PC-3 (cell line): ENCODE results near the gene TDRD5. TPM values are rescaled to one million over a fixed set of nuclear protein-coding genes. Genes with fewer than 3 reads are reported as not detected.

Experiments used
- ATAC-seq: fragments of 200-7000 bp; cut with Tn5 transposase; 2 replicates; pipeline ENCODE4 v1.9.1; 2020; ENCODE audit warnings: mild to moderate bottlenecking, moderate library complexity
- BruUV-seq: library from RNA; stranded (reverse); fragments of 400-500 nt; replicated peaks from 2 replicates; lab custom pipeline; 2021; lab: Mats Ljungman, UMichigan
- CTCF ChIA-PET: fragments of 300-600 bp; sonication (Branson Sonifier 250); formaldehyde crosslinking; loops from one replicate; lab custom pipeline; 2022; ENCODE audit warnings: antibody characterized with exemption; lab: Charles Lee
- POLR2A ChIA-PET: fragments of 300-600 bp; sonication (Branson Sonifier 250); formaldehyde crosslinking; loops from one replicate; lab custom pipeline; 2022; ENCODE audit warnings: antibody characterized with exemption; ENCODE audit not compliant: unreplicated experiment; lab: Charles Lee
- DNase-seq: peaks from one replicate; pipeline ENCODE4 v3.0.0-alpha.2; 2015
- H2AFZ ChIP-seq: fragments of 300-600 bp; sonication (generic); 2 replicates; pipeline ENCODE4 v1.6.0; 2016; ENCODE audit warnings: antibody characterized with exemption, low read length
- H3F3A ChIP-seq: fragments of 300-600 bp; sonication (generic); one replicate; pipeline ENCODE4 v1.6.0; 2017; ENCODE audit warnings: antibody characterized with exemption, low read length, control low read depth, mild to moderate bottlenecking; ENCODE audit not compliant: unreplicated experiment
- H3K27ac ChIP-seq: fragments of 300-600 bp; sonication (generic); 2 replicates; pipeline ENCODE4 v1.5.1; 2016; ENCODE audit warnings: mild to moderate bottlenecking, low read length
- H3K27me3 ChIP-seq: fragments of 300-600 bp; sonication (generic); 2 replicates; pipeline ENCODE4 v1.6.1; 2016; ENCODE audit warnings: low read length, mixed read lengths
- H3K36me3 ChIP-seq: fragments of 300-600 bp; sonication (generic); 2 replicates; pipeline ENCODE4 v1.6.1; 2016; ENCODE audit warnings: low read depth, mixed run types, low read length, mixed read lengths
- H3K4me1 ChIP-seq: fragments of 300-600 bp; sonication (generic); 2 replicates; pipeline ENCODE4 v1.5.1; 2016; ENCODE audit warnings: low read length; ENCODE audit not compliant: insufficient read depth
- H3K4me2 ChIP-seq: fragments of 300-600 bp; sonication (generic); 2 replicates; pipeline ENCODE4 v1.6.0; 2016; ENCODE audit warnings: low read length
- H3K4me3 ChIP-seq: fragments of 300-600 bp; sonication (generic); 2 replicates; pipeline ENCODE4 v1.5.1; 2016; ENCODE audit warnings: mild to moderate bottlenecking, low read length, mixed read lengths
- H3K79me2 ChIP-seq: fragments of 300-600 bp; sonication (generic); 2 replicates; pipeline ENCODE4 v1.6.1; 2017; ENCODE audit warnings: low read length, mixed read lengths
- H3K9ac ChIP-seq: fragments of 300-600 bp; sonication (generic); 2 replicates; pipeline ENCODE4 v1.6.0; 2016; ENCODE audit warnings: mild to moderate bottlenecking, low read length
- H3K9me2 ChIP-seq: fragments of 300-600 bp; sonication (generic); replicated peaks from 2 replicates; pipeline ENCODE4 v1.6.1; 2016; ENCODE audit warnings: mixed run types, low read length, mixed read lengths
- H3K9me3 ChIP-seq: fragments of 300-600 bp; sonication (generic); 2 replicates; pipeline ENCODE4 v1.6.1; 2016; ENCODE audit warnings: low read length, mixed read lengths
- H4K20me1 ChIP-seq: fragments of 300-600 bp; sonication (generic); 2 replicates; pipeline ENCODE4 v1.6.1; 2016; ENCODE audit warnings: low read length, mixed read lengths
- CTCF ChIP-seq: fragments of 300-600 bp; sonication (generic); conservative IDR thresholded peaks from 2 replicates; pipeline ENCODE4 v1.5.1; 2017; ENCODE audit warnings: antibody characterized with exemption, low read depth, mild to moderate bottlenecking, low read length
- EZH2 ChIP-seq: fragments of 300-600 bp; sonication (generic); IDR thresholded peaks from one replicate; pipeline ENCODE4 v1.6.1; 2017; ENCODE audit warnings: antibody characterized with exemption, mild to moderate bottlenecking, low read length; ENCODE audit not compliant: unreplicated experiment
- EZH2phosphoT487 ChIP-seq: fragments of 300-600 bp; sonication (generic); IDR thresholded peaks from 2 replicates; pipeline ENCODE4 v1.6.1; 2018; ENCODE audit warnings: mild to moderate bottlenecking, antibody characterized with exemption, low read length, borderline replicate concordance
- intact Hi-C: fragments of 100-400 bp; cut with micrococcal nuclease; formaldehyde crosslinking; loops from 2 replicates; pipeline ENCODE4 v1.9.0; 2023
- total RNA-seq: library from RNA; depleted of rRNA; stranded (reverse); fragments of >200 nt; gene quantifications from 2 replicates; pipeline ENCODE4 v1.2.3, GENCODE V29; 2014

TDRD5 gene
- total RNA-seq, 1 experiment from 2014 or later, result not detected

DNA sequence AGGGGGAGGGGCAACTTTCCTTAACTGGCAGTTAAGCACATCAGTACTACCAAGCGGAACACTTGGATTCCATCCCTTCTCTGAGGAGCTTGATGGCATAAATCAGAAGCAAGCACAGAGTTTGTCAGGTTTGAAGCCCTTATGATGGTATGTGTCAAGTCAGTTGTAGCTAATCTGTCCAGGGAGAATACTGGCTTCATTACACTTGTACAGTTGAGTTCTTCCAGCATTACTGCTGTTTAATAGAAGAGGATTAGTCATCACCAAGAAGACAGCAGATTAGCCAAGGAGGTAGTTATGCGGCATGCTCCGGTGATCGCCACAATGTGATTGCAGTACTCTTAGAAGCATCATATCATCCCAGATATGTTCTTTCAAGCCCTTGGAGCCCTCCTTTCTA is 2.1 kb upstream of the TDRD5 start:
- Histone ChIP-seq H3K4me1 (no peaks in the 10 kb centered on the region), H3K4me3 (no peak overlapping the region), H3K4me2 (no peak overlapping the region), H4K20me1 (no peaks in the 10 kb centered on the region), H3K9ac (no peak overlapping the region), H3K36me3 (no peaks in the 10 kb centered on the region), H3K79me2 (no peaks in the 10 kb centered on the region), H3F3A (no peaks in the 10 kb centered on the region), H3K9me2 (no peaks in the 10 kb centered on the region), H3K27ac (no peak overlapping the region), H2AFZ (no peak overlapping the region), H3K27me3 (peaks cover 36% of the 10 kb centered on the region), H3K9me3 (no peaks in the 10 kb centered on the region)
- ChIA-PET CTCF (no interaction called here), POLR2A (no interaction called here)
- TF ChIP-seq EZH2, result no peak
- TF ChIP-seq EZH2phosphoT487, result no peak
- TF ChIP-seq CTCF, result no peak
- DNase-seq, result no peak
- intact Hi-C loops, result no loop called here
- BruUV-seq, result no TSS peak
- ATAC-seq, result no peak

GRCh38 chr1:179590671-179591070 is 961 bp upstream of the TDRD5 start:
- ChIA-PET CTCF (no interaction called here), POLR2A (no interaction called here)
- no peak for ATAC-seq

DNA sequence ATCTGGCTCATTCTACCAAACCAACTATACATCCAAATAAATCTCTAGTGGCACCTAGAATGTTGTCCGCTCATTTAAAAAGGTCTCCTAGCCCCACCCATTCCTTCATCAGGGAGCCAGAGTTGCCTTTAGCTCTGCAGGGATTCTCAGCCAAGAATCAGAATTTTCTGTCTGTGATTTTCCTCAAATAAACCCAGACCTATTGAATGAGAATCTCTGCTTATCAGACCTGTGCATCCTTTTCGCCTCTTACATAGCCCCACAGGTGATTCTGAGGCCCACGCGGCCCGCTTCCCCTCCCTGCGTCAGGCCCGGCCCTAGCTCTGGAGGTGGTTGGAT is 410 bp upstream of the TDRD5 start:
- CTCF ChIA-PET, result no interaction called here

More at GRCh38 chr1:179590671-179591070, 961 bp upstream of the TDRD5 start:
- Histone ChIP-seq H3K27ac (no peak overlapping the region), H3K9ac (no peak overlapping the region), H2AFZ (no peak overlapping the region), H3K4me2 (no peak overlapping the region), H3K4me3 (no peak overlapping the region), H3K9me3 (no peaks in the 10 kb centered on the region), H3K9me2 (no peaks in the 10 kb centered on the region), H3K36me3 (no peaks in the 10 kb centered on the region), H3F3A (no peaks in the 10 kb centered on the region), H3K27me3 (peaks cover 28% of the 10 kb centered on the region), H3K4me1 (no peaks in the 10 kb centered on the region), H4K20me1 (no peaks in the 10 kb centered on the region), H3K79me2 (no peaks in the 10 kb centered on the region)
- BruUV-seq, result no TSS peak
- DNase-seq, result no peak
- TF ChIP-seq EZH2, result no peak
- TF ChIP-seq CTCF, result no peak
- no peak for TF ChIP-seq EZH2phosphoT487
- intact Hi-C loops, result no loop called here

More for the DNA sequence above, 410 bp upstream of the TDRD5 start:
- no peak overlapping the region for H3K4me3 ChIP-seq
- H3K9ac ChIP-seq, result no peak overlapping the region
- H3K4me2 ChIP-seq, result no peak overlapping the region
- no peaks in the 10 kb centered on the region for H3K9me3 ChIP-seq
- no peaks in the 10 kb centered on the region for H4K20me1 ChIP-seq
- TF ChIP-seq CTCF, result no peak
- TF ChIP-seq EZH2, result no peak
- TF ChIP-seq EZH2phosphoT487, result no peak
- BruUV-seq, result no TSS peak
- no peaks in the 10 kb centered on the region for H3K79me2 ChIP-seq
- H3K27ac ChIP-seq, result no peak overlapping the region
- POLR2A ChIA-PET, result no interaction called here
- H3K27me3 ChIP-seq, result peaks cover 28% of the 10 kb centered on the region
- H3K36me3 ChIP-seq, result no peaks in the 10 kb centered on the region
- no peaks in the 10 kb centered on the region for H3F3A ChIP-seq
- intact Hi-C loops, result no loop called here
- no peaks in the 10 kb centered on the region for H3K4me1 ChIP-seq
- DNase-seq (no peak), ATAC-seq (no peak)
- H2AFZ ChIP-seq, result no peak overlapping the region
- no peaks in the 10 kb centered on the region for H3K9me2 ChIP-seq
